GM08714 (cell line): ENCODE data around the gene STK35.
"Not testable (repeated sequence)": the region's sequence is repeated elsewhere in the genome, so short reads cannot be mapped to it uniquely, and the experiment has no call there.

Source experiments
- H3K4me3 ChIP-seq: fragments of 200-500 bp; sonication (Bioruptor generic); 2 replicates; pipeline ENCODE4 v1.5.1; 2014; ENCODE audit warnings: mild to moderate bottlenecking, low read length, inconsistent platforms
- ZNF274 ChIP-seq: IDR thresholded peaks from 2 replicates; pipeline ENCODE4 v1.6.1; 2012; ENCODE audit warnings: mild to moderate bottlenecking, low read depth, low read length

Gene STK35

GRCh38 chr20:2171266-2171790 lies 69.7 kb downstream of the STK35 start:
- no peak overlapping the region for H3K4me3 ChIP-seq
- TF ChIP-seq ZNF274 = no peak

- not testable (repeated sequence) for H3K4me3 ChIP-seq
Measured at GRCh38 chr20:2171840-2172239, 70.2 kb downstream of the STK35 start.

- TF ChIP-seq ZNF274 = no peak
- H3K4me3 ChIP-seq = no peak overlapping the region
Measured at GRCh38 chr20:2172305-2173175, 70.9 kb downstream of the STK35 start.

- no peak overlapping the region for H3K4me3 ChIP-seq
- TF ChIP-seq ZNF274 = no peak
Measured at GRCh38 chr20:2173186-2173585, 71.6 kb downstream of the STK35 start.

GRCh38 chr20:2174067-2174466 lies 72.4 kb downstream of the STK35 start:
- TF ChIP-seq ZNF274 = no peak
- H3K4me3 ChIP-seq = no peak overlapping the region

GRCh38 chr20:2176946-2177345 lies 75.3 kb downstream of the STK35 start:
- no peak for TF ChIP-seq ZNF274
- no peak overlapping the region for H3K4me3 ChIP-seq

- no peak overlapping the region for H3K4me3 ChIP-seq
- no peak for TF ChIP-seq ZNF274
Measured at GRCh38 chr20:2178318-2179232, 76.9 kb downstream of the STK35 start.

GRCh38 chr20:2179233-2179580 lies 77.6 kb downstream of the STK35 start:
- no peak overlapping the region for H3K4me3 ChIP-seq
- TF ChIP-seq ZNF274 = no peak

GRCh38 chr20:2179949-2180348 lies 78.3 kb downstream of the STK35 start:
- TF ChIP-seq ZNF274 = no peak

GRCh38 chr20:2183381-2183780 lies 81.8 kb downstream of the STK35 start:
- no peak for TF ChIP-seq ZNF274
- H3K4me3 ChIP-seq = no peak overlapping the region

More at GRCh38 chr20:2179949-2180348, 78.3 kb downstream of the STK35 start:
- no peak overlapping the region for H3K4me3 ChIP-seq

- H3K4me3 ChIP-seq = not testable (repeated sequence)
Measured at GRCh38 chr20:2184933-2185332, 83.3 kb downstream of the STK35 start.

- TF ChIP-seq ZNF274 = no peak
Measured at GRCh38 chr20:2195614-2196013, 94.0 kb downstream of the STK35 start.

GRCh38 chr20:2197166-2197565 lies 95.5 kb downstream of the STK35 start:
- no peak for TF ChIP-seq ZNF274

More at GRCh38 chr20:2195614-2196013, 94.0 kb downstream of the STK35 start:
- H3K4me3 ChIP-seq = no peak overlapping the region

More at GRCh38 chr20:2197166-2197565, 95.5 kb downstream of the STK35 start:
- H3K4me3 ChIP-seq = no peak overlapping the region
